SKM-1 treated with dmso at 0.1 percent for 144 hours (cell line): ENCODE data around the gene ACAD10.
A peak's percentile ranks its signal among the peaks of the same experiment; 100 is the strongest.
"Not testable (repeated sequence)": the region's sequence is repeated elsewhere in the genome, so short reads cannot be mapped to it uniquely, and the experiment has no call there.

Experiments
- DNase-seq: peaks from one replicate; lab custom pipeline; 2025; ENCODE audit not compliant: unreplicated experiment; lab: John Stamatoyannopoulos, UW

ACAD10 gene

DNA sequence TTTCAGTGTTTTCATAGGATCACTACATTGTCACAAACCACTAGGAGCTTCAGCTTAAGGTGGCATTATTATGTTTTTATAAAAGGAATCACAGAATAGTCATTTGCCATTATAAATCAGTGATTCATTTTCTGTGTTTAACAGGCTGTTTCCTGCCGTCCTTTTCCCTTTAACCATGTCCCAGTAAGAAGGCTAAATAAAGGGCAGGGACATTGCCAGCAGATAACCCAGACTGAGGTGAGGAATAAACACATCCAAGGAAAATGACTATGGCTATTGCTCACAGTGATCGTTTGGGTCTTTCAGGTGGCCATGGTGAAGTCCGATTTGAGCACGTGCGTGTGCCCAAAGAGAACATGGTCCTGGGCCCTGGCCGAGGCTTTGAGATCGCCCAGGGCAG lies 63.0 kb downstream of the ACAD10 start:
- DNase-seq, result no peak

GRCh38 chr12:111749391-111749790 lies 63.5 kb downstream of the ACAD10 start:
- no peak for DNase-seq

DNA sequence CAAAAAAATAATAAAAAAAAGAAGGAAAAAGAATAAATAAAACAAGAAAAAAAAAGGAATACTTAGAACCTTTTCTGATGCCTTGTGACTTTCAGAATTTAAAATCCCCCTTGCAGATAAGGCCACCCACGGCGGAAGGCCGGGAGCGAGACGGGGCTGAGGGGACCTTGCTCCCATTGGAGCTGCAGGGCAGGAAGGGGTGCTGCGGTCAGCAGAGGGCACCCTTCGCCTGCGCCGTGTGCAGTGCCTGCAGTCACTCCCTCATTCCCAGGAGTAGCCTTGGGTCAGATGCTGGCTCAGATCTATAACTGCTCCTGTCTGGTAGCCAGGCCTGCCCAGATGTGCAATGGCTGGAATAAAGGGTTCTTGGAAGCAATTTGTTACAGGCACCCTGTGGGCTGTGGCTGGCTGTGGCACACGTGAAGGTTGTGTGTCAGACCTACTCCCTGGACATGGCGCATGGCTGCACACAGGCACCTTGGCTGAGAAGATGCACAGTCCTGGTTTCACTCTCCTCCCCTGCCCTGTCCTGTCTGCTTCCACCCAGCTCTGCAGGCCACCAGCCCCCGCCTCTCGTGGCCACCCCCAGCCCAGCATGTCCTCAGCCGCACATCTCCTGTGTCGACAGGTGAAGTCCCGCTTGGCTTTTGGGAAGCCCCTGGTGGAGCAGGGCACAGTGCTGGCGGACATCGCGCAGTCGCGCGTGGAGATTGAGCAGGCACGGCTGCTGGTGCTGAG lies 67.5 kb downstream of the ACAD10 start:
- no peak for DNase-seq

DNA sequence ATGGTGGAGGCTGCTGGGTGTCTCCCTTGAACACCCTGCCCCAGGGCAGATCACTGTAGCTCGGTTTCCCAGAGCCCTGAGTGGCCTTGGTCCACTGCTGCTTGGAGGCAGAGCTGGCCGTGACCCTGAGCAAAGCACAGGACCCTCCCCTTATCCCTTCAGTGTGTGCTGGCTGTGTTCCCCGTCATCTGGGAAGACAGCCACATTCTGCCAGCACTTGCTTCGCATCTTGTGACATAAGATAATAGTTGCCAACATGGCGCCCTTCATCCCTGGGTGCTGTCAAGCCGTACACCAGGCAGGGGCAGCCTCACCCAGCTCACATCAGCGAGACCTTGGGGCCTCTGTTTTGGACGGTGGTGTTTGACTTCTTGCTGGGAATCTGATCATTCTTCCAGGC lies 68.8 kb downstream of the ACAD10 start:
- no peak for DNase-seq

- DNase-seq, result no peak
Observed at GRCh38 chr12:111756196-111756595, 70.3 kb downstream of the ACAD10 start.

DNA sequence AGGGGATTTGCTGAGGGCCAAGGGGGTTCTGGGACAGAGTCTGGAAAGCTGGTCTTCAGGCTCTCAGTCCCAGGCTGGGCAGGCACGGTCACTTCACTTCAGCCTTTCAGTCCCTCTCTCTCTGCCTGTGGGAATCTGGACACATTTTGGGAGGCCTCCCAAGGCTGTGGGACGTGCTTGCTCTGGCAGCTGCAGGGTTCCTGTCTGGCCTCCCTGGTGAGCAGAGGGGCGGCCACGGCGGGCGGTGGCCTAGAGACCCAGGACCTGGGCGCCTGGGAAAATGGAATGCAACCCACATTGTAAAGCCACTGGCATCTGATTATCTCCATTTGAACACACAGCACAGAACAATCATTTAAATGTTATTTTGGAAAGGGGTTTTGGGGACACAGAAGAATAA lies 70.8 kb downstream of the ACAD10 start:
- no peak for DNase-seq

DNA sequence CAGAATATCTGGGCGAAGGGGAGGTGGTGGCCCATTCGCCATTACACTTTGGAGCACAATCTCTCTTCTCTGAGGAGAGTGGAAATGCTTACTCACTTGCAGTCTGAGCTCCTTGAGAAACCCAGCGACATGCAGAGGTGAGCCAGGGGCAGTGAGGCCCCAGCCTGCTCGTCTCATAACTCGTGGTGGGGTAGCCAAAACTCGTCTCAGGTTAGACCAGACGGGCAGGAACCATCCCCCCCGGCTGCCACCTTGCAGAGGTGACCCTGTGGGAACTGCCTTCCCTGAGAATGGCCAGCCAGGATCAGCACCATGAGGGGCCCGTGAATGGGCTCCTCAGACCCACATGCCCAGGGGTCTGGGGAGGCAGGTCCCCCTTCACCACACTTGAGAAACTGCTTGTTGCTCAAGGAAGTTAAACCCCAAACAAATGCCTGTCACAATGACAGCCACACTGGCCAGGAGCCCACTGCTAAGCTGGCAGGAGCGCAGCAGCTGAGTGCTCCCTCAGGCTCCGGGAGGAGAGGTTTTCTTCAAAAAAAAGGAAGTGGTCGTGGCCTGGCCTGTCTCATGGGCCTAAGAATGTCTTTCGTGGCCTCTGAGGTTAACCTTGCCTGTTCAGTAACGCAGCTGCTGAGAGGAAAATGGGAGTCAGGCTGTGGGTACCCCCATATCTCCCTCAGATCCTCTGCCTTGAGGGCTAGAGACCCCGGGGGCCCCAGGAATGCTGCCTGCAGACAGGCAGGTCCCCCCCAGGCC lies 71.7 kb downstream of the ACAD10 start:
- peak; percentile 78 for DNase-seq

- no peak for DNase-seq
Observed at GRCh38 chr12:111758120-111758561, 72.3 kb downstream of the ACAD10 start.

DNA sequence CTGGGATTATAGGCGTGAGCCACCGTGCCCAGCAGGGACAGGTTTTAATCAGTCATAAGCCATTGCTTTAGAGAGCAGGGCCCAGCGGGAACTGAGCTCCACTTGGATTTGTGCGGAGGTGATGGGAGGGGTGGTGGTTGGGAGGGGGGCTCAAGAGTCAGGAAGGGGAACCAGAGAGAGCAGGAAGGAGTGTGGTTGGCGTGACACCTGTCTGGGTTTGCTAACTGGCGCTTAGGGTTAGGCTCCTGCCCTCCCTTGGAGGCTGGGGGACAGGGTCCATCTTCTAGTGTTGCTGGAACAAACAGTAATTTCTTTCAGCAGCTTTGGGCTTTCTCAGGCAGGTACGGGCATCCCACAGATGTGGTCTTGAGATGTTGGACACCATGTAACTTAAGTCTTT lies 73.4 kb downstream of the ACAD10 start:
- DNase-seq, result no peak

DNA sequence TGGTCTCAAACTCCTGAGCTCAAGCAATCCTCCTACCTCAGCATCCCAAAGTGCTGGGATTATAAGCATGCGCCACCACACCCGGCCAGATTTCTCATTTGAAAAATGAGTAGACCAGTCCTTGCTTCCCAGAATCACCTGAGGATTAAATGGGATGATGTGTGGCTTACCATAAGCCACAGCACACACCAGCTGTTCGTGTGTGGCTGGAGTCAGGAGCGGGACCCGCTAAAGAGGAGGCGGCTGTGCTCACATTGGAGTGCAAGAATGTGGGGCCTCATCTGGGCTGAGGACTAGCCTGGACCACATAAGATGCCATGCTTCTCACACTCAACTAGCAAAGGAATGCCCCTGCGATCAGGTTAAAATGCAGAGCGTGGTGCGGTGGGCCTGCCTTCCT lies 74.1 kb downstream of the ACAD10 start:
- DNase-seq, result no peak

- no peak for DNase-seq
Observed at GRCh38 chr12:111761099-111761498, 75.2 kb downstream of the ACAD10 start.

DNA sequence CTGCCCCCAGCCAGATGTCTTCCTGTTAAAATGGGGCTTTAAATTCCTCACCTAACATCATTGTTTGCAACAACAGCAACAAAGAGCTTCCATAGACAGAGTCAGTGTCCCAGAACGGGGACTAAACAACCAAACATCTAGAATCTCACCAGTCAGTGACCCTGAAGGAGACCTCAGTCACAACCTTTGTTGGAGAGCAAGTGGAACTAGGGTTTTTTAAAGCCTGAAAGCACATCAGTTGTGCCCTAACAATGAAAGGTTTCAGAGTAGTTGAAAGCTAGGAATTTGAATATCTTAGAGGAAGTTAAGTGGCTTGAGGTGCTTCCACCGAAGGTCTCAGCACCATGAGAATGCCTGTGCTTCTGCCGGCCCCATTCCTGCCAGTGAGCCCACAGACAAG lies 75.9 kb downstream of the ACAD10 start:
- DNase-seq, result no peak

- DNase-seq, result not testable (repeated sequence)
Observed at GRCh38 chr12:111763552-111763951, 77.7 kb downstream of the ACAD10 start.

- no peak for DNase-seq
Observed at GRCh38 chr12:111764120-111764821, 78.4 kb downstream of the ACAD10 start.

- no peak for DNase-seq
Observed at GRCh38 chr12:111766608-111767361, 80.9 kb downstream of the ACAD10 start, which contains the start of gene ALDH2. Gene ALDH2 (plus strand): TSS chr12:111766933. CDS start chr12:111766983, 50 bp downstream.

DNA sequence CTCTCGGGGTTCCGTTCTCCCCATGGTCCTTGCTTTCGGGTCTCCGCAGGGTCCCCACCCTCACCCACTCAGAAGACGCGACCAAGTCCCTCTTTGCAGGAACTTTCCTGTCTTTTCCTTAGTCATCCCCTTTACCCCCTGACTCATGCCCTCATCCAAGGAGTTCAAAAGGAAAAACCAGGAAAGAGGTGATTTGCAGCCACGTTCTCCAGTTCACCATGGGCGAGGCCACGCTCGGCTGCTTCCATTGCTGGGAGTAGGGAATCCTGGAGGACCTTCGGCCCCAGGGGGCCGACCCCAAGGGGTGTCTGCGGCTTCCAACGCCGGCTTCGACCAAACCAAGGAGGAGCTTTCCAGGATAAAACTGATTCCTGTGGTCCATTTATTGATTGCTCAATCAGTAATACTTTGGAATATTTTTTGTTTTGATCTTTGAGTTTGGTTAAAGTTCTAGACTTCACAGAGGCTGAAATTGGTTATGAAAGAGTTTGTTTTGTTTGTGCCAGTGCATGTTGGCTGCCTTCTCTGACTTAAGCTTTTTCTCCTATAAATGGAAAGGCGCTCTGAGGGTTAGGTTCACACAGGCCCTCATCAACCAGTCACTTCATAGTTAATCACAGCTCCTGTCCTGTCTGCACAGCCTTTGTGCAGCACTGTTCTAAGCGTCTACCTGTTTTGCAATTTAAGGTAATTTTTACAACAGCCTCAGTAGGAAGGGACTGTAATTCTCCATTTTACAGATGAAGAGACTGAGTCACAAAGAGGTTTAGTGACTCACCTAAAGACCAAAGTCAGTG lies 81.7 kb downstream of the ACAD10 start:
- DNase-seq, result no peak

DNA sequence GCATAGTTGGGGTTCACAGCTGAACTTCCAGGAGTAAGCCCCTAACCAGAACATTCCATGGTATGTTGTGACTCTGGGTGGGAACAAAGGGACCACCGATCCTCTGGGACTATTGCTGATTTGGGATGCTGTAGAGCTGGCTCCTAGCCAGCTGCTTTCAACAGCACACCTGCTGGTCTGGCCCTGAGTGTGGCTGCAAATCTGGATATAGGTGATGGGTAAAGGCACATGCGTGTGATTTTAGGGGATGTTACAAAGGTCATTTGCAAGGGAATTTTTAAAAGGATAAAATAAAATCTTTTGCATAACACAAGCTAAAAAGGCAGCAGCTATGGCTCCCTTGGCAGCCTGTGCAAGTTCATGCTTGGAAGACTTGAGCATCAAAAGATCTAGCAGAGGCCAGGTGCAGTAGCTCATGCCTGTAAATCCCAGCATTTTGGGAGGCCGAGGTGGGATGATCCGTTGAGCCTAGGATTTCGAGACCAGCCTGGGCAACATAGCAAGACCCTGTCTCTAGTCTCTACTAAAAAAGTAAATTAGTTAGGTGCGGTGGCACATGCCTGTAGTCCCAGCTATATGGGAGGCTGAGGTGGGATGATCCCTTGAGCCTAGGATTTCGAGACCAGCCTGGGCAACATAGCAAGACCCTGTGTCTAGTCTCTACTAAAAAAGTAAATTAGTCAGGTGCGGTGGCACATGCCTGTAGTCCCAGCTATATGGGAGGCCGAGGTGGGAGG lies 82.5 kb downstream of the ACAD10 start:
- DNase-seq, result no peak

- no peak for DNase-seq
Observed at GRCh38 chr12:111769599-111769998, 83.7 kb downstream of the ACAD10 start.

GRCh38 chr12:111773801-111774551 lies 88.1 kb downstream of the ACAD10 start:
- peak; percentile 17 for DNase-seq
